ENCODE data around the gene AATK.

The AATK gene

DNA sequence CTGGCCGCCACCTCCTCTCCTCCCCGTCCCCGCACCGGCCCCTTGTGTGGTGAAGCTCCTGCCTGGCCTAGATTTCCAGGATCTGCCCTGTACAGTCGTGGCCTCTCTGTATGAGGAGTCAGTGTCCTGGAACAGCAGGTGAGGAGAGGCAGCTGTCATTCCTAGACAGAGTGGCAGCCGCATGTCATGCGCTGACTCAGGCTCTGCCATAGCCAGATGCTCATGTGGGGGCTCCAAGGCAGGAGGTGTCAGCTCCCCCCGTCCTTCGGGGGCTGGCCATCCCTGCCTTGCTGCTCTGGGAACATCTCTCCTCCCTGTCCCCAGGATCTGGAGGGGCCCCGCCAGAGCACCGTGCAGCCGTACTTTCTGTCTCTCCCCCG lies 70.6 kb downstream of the AATK start:
- no peak overlapping the region for H3K4me3 ChIP-seq (replicated peaks; ENCODE audit: low read depth, low read length)
- TF ChIP-seq, protein P1, sequence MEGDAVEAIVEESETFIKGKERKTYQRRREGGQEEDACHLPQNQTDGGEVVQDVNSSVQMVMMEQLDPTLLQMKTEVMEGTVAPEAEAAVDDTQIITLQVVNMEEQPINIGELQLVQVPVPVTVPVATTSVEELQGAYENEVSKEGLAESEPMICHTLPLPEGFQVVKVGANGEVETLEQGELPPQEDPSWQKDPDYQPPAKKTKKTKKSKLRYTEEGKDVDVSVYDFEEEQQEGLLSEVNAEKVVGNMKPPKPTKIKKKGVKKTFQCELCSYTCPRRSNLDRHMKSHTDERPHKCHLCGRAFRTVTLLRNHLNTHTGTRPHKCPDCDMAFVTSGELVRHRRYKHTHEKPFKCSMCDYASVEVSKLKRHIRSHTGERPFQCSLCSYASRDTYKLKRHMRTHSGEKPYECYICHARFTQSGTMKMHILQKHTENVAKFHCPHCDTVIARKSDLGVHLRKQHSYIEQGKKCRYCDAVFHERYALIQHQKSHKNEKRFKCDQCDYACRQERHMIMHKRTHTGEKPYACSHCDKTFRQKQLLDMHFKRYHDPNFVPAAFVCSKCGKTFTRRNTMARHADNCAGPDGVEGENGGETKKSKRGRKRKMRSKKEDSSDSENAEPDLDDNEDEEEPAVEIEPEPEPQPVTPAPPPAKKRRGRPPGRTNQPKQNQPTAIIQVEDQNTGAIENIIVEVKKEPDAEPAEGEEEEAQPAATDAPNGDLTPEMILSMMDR (IDR thresholded peaks at IDR 0.05; ENCODE audit: low read depth, low read length, missing control alignments), result no peak
- no peak for DNase-seq (ENCODE audit: extremely low read depth, low read depth)

DNA sequence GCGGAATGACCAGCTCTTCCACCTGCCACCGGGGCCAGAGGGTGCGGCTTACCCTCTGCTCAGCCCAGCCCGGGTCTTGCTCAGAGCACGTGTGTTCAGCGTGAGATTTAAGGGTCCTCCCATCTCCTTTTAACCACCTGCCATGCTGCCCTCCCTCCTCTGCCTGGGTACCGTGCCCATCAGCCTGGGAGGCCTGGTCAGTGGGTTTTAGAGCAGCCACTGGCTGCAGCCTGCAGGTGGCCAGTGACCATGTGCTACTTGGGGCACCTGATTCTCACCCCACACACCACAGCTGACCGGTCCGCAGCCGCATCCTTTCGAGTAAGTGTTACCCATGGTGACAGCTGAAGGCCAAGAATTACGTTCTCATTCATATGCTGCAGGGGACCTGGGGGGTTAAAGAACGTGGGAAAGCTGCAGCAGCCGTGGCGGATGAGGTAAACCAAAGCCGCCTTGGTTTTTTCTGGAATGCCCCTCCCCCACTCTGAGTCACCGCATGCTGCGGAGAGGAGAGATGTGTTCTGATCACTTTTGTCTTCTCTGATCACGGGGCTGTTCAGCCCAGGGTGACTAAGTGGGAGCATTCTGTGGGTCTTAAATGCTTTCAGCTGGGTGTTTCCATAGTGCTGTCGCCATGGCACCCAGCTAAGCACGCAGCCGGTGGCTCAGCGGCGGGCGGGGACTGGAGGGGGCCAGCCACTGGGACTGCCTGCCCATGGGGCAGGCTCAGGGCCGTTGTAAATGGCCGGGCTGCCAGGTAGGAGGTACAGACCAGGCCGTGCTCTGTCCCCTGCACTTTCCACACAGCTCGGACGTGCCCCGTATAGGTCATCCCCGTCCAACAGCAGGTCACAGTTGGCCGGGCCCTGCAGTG lies 71.3 kb downstream of the AATK start:
- TF ChIP-seq, protein P1 (IDR thresholded peaks at IDR 0.05; ENCODE audit: low read depth, low read length, missing control alignments), result no peak
- H3K4me3 ChIP-seq (replicated peaks; ENCODE audit: low read depth, low read length), result no peak overlapping the region
- peak; percentile 99 for DNase-seq (ENCODE audit: extremely low read depth, low read depth)

DNA sequence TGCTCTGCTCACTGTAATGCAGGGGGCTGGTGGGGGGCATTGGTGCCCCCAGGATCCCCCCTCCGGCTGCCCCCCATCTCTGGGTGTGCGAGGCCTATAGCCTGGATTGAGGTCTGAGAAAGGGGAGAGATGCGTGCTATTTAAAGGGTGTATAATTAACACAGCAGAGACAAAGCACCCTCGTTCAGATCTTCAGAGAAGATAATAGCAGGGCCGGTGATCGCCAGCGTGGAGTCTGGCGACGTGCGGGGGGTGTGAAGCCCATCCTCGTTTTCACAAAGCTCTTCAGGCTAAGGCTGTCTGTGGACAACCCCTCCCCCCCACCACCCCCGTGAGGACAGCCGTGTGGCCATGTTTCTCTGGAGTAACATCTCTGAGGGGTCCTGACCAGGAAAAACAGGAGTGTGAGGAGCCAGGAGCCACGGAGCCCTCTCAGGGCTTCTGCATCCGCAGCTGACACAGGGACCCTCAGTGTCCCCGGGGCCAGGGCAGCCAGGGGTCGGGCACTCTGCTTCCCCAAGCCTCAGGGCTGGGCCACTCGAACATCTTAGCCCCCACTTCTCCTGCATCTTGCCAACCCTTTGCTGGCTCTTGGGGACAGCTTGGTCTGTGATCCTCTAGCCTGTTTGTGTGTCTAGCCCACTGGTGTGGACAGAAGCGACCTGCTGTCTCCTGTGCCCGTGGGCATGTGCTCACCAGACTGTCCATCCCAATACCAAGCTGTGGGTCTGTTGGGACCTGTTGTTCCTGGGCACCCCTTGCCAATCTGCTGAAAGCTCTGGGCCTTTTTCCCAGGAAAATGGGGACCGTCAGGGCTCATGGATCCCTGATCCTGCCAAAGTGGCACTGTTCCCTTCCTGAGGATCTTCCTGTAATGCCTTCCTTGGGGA lies 72.2 kb downstream of the AATK start:
- H3K4me3 ChIP-seq (replicated peaks; ENCODE audit: low read depth, low read length), result no peak overlapping the region
- TF ChIP-seq, protein P1 (IDR thresholded peaks at IDR 0.05; ENCODE audit: low read depth, low read length, missing control alignments), result no peak
- no peak for DNase-seq (ENCODE audit: extremely low read depth, low read depth)

DNA sequence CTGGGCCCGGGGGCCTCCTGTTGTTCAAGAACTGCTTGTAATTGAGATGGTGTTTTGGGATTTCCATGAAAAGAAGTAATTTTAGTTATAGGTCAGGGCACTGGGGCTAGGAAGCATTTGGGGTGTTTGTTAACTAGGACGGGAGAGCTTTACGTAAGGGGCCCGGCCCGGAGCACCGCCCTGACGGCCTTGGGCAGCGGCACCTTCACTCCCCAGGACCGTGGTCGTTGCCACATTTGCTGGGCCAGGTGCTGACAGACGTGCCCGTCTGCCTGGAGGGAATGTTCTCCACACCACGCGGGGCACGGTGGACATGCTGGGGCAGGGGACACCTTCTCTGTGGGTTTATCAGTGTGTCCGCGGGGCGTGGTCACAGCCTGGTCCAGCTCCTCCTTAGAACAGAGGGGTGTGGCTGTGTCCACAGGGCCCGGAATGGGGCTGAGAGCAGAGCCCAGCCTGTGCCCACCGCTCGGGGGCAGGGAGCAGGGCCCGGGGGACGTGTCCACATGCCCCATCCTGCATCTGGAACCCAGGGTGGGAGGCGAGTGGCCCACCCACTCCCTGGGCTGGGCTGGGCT lies 73.4 kb downstream of the AATK start:
- DNase-seq (ENCODE audit: extremely low read depth, low read depth), result no peak
- H3K4me3 ChIP-seq (replicated peaks; ENCODE audit: low read depth, low read length), result no peak overlapping the region
- TF ChIP-seq, protein P1 (IDR thresholded peaks at IDR 0.05; ENCODE audit: low read depth, low read length, missing control alignments), result no peak

DNA sequence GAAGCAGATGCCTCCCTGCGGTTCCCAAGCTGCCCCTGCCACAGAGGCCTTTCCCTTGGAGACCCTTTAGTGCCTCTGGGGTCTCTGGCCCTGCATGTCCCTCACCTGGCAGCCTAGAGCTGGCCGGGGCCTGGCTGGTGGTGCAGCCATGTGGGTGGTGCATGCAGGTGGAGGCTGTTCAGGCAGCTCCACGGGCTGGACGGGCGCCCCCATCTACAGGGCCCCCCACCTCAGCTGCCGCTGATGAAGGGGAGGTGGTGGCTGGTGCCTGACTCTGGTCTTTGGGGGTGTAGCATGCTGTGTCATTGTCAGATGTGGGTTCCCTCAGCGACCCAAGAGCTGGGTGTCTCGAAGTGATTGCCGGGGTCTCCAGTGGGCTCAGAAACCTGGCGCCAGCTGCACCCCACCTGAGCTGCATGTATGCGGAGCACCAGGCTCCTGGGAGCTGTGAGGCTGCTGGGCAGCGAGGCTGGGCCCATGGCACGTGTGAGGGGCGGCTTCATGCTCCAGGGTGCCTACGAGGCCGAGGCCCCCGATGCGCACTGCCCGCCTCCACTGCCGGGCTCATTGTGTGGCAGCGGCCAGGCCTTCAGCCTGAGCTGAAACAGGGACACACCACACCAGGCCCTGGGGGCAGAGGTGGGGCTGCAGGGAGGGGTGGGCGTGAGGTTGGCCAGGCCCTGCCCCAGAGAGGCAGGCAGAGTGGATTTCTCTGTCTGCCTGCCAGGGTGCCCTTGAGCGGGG lies 74.1 kb downstream of the AATK start:
- H3K4me3 ChIP-seq (replicated peaks; ENCODE audit: low read depth, low read length), result no peak overlapping the region
- no peak for DNase-seq (ENCODE audit: extremely low read depth, low read depth)
- TF ChIP-seq, protein P1 (IDR thresholded peaks at IDR 0.05; ENCODE audit: low read depth, low read length, missing control alignments), result no peak

DNA sequence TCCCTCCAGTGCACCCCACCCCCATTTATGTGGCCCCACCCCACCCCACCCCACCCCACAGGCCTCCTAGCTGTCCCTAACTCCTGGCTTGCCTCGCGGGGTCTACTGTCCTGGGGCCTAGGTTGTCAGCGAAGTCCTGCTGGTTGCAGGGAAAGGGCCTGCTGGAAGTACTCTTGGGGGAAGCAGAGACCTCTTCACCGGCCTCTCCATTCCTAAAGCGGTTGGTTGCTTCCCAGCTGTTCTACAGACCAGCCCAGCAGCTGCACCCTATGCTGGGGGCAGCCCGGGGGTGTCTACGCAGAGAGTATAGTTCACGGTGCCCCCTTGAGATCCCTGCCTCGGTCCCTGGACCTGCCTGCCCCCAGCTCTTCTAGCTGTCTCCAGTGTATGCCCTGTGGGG lies 74.9 kb downstream of the AATK start:
- TF ChIP-seq, protein P1 (IDR thresholded peaks at IDR 0.05; ENCODE audit: low read depth, low read length, missing control alignments), result no peak
- no peak for DNase-seq (ENCODE audit: extremely low read depth, low read depth)
- H3K4me3 ChIP-seq (replicated peaks; ENCODE audit: low read depth, low read length), result no peak overlapping the region
